Astrocyte of the hippocampus (primary cell): Measurements from ENCODE around the gene VCY.
"Not testable (repeated sequence)": the region's sequence is repeated elsewhere in the genome, so short reads cannot be mapped to it uniquely, and the experiment has no call there.

ENCODE experiments used
- DNase-seq: peaks from one replicate; pipeline ENCODE4 v3.0.0; 2011; ENCODE audit warnings: low read depth, low spot score

Gene VCY

GRCh38 chrY:13986373-13986772 is at the start of gene VCY:
Gene VCY (minus strand): TSS chrY:13986473. CDS start chrY:13986440, 33 bp downstream.
- not testable (repeated sequence) for DNase-seq

- DNase-seq: not testable (repeated sequence)
Measured at GRCh38 chrY:14030395-14030794, 44.1 kb upstream of the VCY start.

DNA sequence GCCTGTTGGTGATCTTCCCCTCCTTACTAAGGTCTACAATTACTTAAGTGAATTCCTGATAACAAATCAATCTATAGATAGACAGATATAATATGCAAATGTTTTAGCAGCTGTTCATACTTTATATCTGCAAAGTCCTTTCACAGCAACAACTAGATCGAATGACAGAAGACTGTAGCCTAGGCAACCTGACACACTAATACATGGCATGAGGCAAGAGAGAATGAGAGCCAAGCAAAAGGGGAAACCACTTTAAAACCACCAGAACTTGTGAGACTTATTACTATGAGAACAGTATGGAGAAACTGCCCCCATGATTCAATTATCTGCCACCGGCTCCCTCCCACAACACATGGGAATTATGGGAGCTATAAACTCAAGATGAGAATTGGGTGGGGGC is 25.6 kb upstream of the VCY start:
- not testable (repeated sequence) for DNase-seq

DNA sequence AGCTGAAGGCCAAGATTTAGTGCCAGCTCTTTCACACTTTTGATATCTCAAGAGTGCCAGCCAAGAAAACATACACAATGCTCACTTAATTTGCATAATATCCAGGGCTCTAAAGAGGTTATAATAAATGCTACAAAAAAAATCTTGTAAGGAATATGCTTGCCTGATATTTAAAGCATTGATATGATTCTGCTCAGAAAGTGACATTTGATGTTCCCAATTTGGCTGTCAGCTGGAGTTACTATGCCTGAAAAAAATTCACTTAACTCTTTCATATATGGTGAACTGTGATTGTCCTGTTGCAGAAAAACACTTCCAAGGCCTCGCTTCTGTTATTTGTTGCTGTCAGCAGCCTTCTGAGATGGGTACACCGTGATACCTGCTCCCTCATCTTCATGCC is 43.9 kb downstream of the VCY start:
- DNase-seq: not testable (repeated sequence)
